CD4-positive, alpha-beta T cell treated with Interleukin-2 at 100 ng/mL for 4 hours (primary cell): Measurements from ENCODE around the gene RBM12.

Source experiments
- DNase-seq: peaks from one replicate; pipeline ENCODE4 v3.0.0-alpha.2; 2020; ENCODE audit warnings: low spot score

The RBM12 gene

GRCh38 chr20:35621560-35621946, 43.1 kb downstream of the RBM12 start:
- DNase-seq = no peak

- DNase-seq = no peak
Observed at GRCh38 chr20:35620818-35621559, 43.7 kb downstream of the RBM12 start.

GRCh38 chr20:35619196-35620095, 45.3 kb downstream of the RBM12 start:
- peak; percentile 75 for DNase-seq

- no peak for DNase-seq
Observed at GRCh38 chr20:35618263-35619131, 46.2 kb downstream of the RBM12 start.

GRCh38 chr20:35617397-35618262, 47.1 kb downstream of the RBM12 start:
- DNase-seq = peak; percentile 28

GRCh38 chr20:35616465-35617396, 48.0 kb downstream of the RBM12 start:
- DNase-seq = peak; percentile 28

GRCh38 chr20:35615667-35616464, 48.8 kb downstream of the RBM12 start, which contains the start of gene SPAG4:
SPAG4 (plus strand) TSS chr20:35615829; CDS start chr20:35616004, 175 bp downstream.
- DNase-seq = peak; percentile 100

GRCh38 chr20:35611482-35611881, 53.2 kb downstream of the RBM12 start:
- DNase-seq = no peak

- no peak for DNase-seq
Observed at GRCh38 chr20:35610833-35611427, 53.8 kb downstream of the RBM12 start.

- no peak for DNase-seq
Observed at GRCh38 chr20:35607003-35607735, 57.5 kb downstream of the RBM12 start.

- DNase-seq = no peak
Observed at GRCh38 chr20:35606127-35606526, 58.6 kb downstream of the RBM12 start.

- DNase-seq = no peak
Observed at GRCh38 chr20:35604449-35604747, 60.3 kb downstream of the RBM12 start.

GRCh38 chr20:35603695-35604448, 60.8 kb downstream of the RBM12 start:
- DNase-seq = no peak

GRCh38 chr20:35602851-35603495, 61.7 kb downstream of the RBM12 start:
- DNase-seq = no peak

- DNase-seq = no peak
Observed at GRCh38 chr20:35601990-35602389, 62.7 kb downstream of the RBM12 start.

GRCh38 chr20:35600993-35601973, 63.4 kb downstream of the RBM12 start:
- DNase-seq = peak; percentile 82
